GM12892 (cell line): ENCODE measurements around the gene PADI3.

Source experiments
- DNase-seq: peaks from one replicate; pipeline ENCODE4 v3.0.0; 2011; ENCODE audit not compliant: insufficient read length
- FAIRE-seq: peaks from 2 replicates; lab custom pipeline; 2011; peaks lifted over from hg19 to GRCh38; lab: Jason Lieb, UNC
- POLR2A ChIP-seq: IDR thresholded peaks from 2 replicates; pipeline ENCODE4 v1.6.1; 2011; ENCODE audit warnings: low read depth, low read length, control low read depth
- POLR2AphosphoS5 ChIP-seq: IDR thresholded peaks from 2 replicates; pipeline ENCODE4 v1.6.1; 2011; ENCODE audit warnings: low read depth, low read length, control low read depth
- TAF1 ChIP-seq: IDR thresholded peaks from 2 replicates; pipeline ENCODE4 v1.6.1; 2011; ENCODE audit warnings: low read depth, mild to moderate bottlenecking, control low read depth, low read length, borderline replicate concordance

Gene PADI3

GRCh38 chr1:17280436-17280835 is 31.5 kb downstream of the PADI3 start:
- no peak for DNase-seq
- TF ChIP-seq POLR2AphosphoS5: no peak
- TF ChIP-seq TAF1: no peak
- no peak for TF ChIP-seq POLR2A
- FAIRE-seq: no peak

- no peak for FAIRE-seq
- TF ChIP-seq POLR2A (no peak), POLR2AphosphoS5 (no peak), TAF1 (no peak)
- no peak for DNase-seq
Observed at GRCh38 chr1:17280894-17281293, 32.0 kb downstream of the PADI3 start.

GRCh38 chr1:17281775-17282181 is 32.9 kb downstream of the PADI3 start:
- no peak for DNase-seq
- TF ChIP-seq POLR2AphosphoS5: no peak
- TF ChIP-seq POLR2A: no peak
- TF ChIP-seq TAF1: no peak
- no peak for FAIRE-seq

GRCh38 chr1:17282836-17283235 is 33.9 kb downstream of the PADI3 start:
- TF ChIP-seq TAF1 (no peak), POLR2A (no peak), POLR2AphosphoS5 (no peak)
- DNase-seq (no peak), FAIRE-seq (no peak)

- no peak for DNase-seq
- no peak for FAIRE-seq
- TF ChIP-seq POLR2AphosphoS5 (no peak), POLR2A (no peak), TAF1 (no peak)
Observed at GRCh38 chr1:17286646-17287045, 37.7 kb downstream of the PADI3 start.

GRCh38 chr1:17287130-17287776 is 38.4 kb downstream of the PADI3 start:
- TF ChIP-seq TAF1 (no peak), POLR2AphosphoS5 (no peak), POLR2A (no peak)
- no peak for FAIRE-seq
- no peak for DNase-seq

GRCh38 chr1:17289721-17290120 is 40.8 kb downstream of the PADI3 start:
- FAIRE-seq (no peak), DNase-seq (no peak)
- no peak for TF ChIP-seq POLR2AphosphoS5
- TF ChIP-seq POLR2A: no peak
- no peak for TF ChIP-seq TAF1

- DNase-seq (no peak), FAIRE-seq (no peak)
- TF ChIP-seq POLR2A: no peak
- no peak for TF ChIP-seq POLR2AphosphoS5
- TF ChIP-seq TAF1: no peak
Observed at GRCh38 chr1:17290553-17290952, 41.7 kb downstream of the PADI3 start.

- TF ChIP-seq POLR2A (no peak), TAF1 (no peak), POLR2AphosphoS5 (no peak)
- FAIRE-seq: no peak
- no peak for DNase-seq
Observed at GRCh38 chr1:17292299-17293160, 43.6 kb downstream of the PADI3 start.

- FAIRE-seq: no peak
- TF ChIP-seq TAF1: no peak
- TF ChIP-seq POLR2A: no peak
- TF ChIP-seq POLR2AphosphoS5: no peak
- DNase-seq: no peak
Observed at GRCh38 chr1:17293681-17294425, 45.0 kb downstream of the PADI3 start.

- DNase-seq (no peak), FAIRE-seq (no peak)
- TF ChIP-seq TAF1: no peak
- TF ChIP-seq POLR2AphosphoS5: no peak
- no peak for TF ChIP-seq POLR2A
Observed at GRCh38 chr1:17295292-17295691, 46.4 kb downstream of the PADI3 start.

- TF ChIP-seq POLR2AphosphoS5 (no peak), TAF1 (no peak), POLR2A (no peak)
- no peak for DNase-seq
- FAIRE-seq: no peak
Observed at GRCh38 chr1:17296086-17296485, 47.2 kb downstream of the PADI3 start.
